Lower leg skin (tissue), 4 donors: ENCODE data around the gene DDI2. TPM values are rescaled to one million over a fixed set of nuclear protein-coding genes. Genes with fewer than 3 reads are reported as not detected.

Experiments
- DNase-seq, 2 donors: peaks; one replicate each; pipeline ENCODE4 v3.0.0-alpha.2; 2019; ENCODE audit warnings: low spot score in 2 of 2
- H3K4me3 ChIP-seq: fragments of 200-600 bp; sonication (generic); 2 replicates; pipeline ENCODE4 v1.5.1; 2017; ENCODE audit warnings: mild to moderate bottlenecking, low read depth; ENCODE audit not compliant: poor library complexity, severe bottlenecking
- CTCF ChIP-seq, 3 donors: fragments of 450-650 bp; IDR thresholded peaks; one replicate each; pipeline ENCODE4 v1.5.1; 2016; ENCODE audit warnings: antibody characterized with exemption in 3 of 3, mild to moderate bottlenecking in 3 of 3, moderate library complexity in 2 of 3
- POLR2A ChIP-seq, 2 donors: fragments of 450-650 bp; IDR thresholded peaks; one replicate each; pipeline ENCODE4 v1.6.1; 2016 to 2017; ENCODE audit warnings: antibody characterized with exemption in 2 of 2, mild to moderate bottlenecking in 1 of 2, moderate library complexity in 1 of 2
- WGBS, 2 donors: methylation state at CpG; one replicate each; pipeline ENCODE4 v1.1.5; 2018; 5-methylcytosine and 5-hydroxymethylcytosine counted together
- intact Hi-C: fragments of 100-400 bp; cut with DNase I; formaldehyde crosslinking; loops from one replicate; pipeline ENCODE4 v1.15.0; 2023; ENCODE audit warnings: low total_unique reads
- total RNA-seq, 4 donors: library from RNA; depleted of rRNA; stranded (reverse); fragments of >200 nt; gene quantifications; one replicate each; pipeline ENCODE4 v1.1.0, GENCODE V29; 2016

The DDI2 gene
- total RNA-seq, 4 donors from 2014 or later, result 23.7 to 58.6 (median 37.0) TPM

DNA sequence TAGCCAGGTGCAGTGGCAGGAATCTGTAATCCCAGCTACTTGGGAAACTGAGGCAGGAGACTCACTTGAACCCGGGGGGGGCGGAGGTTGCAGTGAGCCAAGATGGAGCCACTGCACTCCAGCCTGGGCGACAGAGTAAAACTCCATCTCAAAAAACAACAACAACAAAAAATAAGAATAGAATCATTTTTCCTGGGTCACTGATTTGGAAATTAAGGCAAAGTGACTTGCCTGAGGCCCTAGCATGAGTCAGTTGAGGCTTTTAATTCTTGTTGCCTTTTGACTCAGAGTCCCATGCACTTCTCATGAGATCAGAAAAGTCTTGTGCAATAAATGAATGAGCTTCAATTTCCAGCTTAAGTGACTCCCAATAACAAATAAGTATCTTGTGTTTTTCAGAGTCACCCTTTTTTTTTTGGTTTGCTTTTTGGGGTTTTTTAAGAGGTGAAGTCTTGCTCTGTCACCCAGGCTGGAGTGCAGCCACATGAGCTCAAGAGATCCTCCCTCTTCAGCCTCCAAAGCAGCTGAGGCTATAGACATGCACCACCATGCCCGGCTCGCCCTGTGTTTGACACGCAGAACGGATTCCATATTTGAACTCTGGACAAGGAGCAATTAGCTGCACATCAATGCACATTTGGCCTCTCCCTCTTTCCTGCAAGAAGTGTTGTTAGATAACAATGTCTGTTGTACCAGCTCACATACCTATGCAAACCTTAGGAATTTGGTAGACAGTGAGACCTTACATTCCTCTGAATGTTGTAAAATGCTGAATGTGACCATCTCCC lies 63.5 kb downstream of the DDI2 start:
- DNase-seq, result no peak
- no peak overlapping the region for H3K4me3 ChIP-seq
- intact Hi-C loops, result no loop called here
- WGBS, 2 donors, result 52 to 57% methylated on average over 7 of the region's 7 CpGs
- TF ChIP-seq CTCF (IDR thresholded peaks at IDR 0.05) (no peak), POLR2A (IDR thresholded peaks at IDR 0.05) (no peak)

DNA sequence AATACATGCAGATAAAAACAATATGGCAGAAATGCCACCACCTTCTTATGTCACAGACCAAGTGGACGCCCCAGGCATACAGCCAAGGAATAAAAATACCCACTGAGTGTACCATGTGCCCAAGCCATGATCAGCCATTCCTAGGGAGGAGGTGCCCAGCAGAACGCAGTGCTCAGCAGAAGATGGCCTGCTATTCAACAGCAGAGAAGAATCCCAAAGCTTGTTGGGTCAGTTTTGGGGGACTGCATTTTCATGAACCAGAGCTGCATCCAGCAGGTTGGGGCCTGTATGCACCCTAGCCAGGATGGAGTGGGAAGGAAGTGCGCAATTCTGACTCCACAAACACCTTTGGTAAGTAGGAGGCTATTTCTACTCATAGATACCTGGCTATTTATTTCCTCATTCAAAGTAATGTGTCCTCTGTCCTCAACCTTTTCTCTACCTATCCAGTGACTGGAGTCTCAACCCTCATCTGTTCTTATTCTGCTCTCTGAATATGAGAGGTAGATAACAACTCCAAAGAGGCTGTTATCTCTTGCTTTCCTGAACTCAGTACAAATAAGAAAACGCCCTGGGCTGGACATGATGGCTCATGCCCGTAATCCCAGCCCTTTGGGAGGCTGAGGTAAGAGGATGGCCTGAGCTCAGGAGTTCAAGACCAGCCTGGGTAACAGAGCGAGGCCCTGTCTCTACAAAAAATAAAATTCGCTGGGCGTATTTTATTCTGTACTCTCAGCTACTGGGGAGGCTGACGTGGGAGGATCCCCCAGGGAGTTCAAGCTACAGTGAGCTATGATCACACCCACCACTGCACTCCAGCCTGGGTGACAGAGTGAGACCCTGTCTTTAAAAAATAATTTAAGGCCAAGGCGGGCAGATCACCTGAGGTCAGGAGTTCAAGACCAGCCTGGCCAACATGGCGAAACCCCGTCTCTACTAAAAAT lies 64.4 kb downstream of the DDI2 start:
- H3K4me3 ChIP-seq, result no peak overlapping the region
- WGBS, 2 donors, result 76 to 79% methylated on average over 12 of the region's 12 CpGs
- intact Hi-C loops, result no loop called here
- TF ChIP-seq CTCF (IDR thresholded peaks at IDR 0.05), result no peak
- TF ChIP-seq POLR2A (IDR thresholded peaks at IDR 0.05), result no peak
- peak in 1 of 2 donors; percentile 31 for DNase-seq

- WGBS, 2 donors, result 87 to 95% methylated on average over 4 of the region's 4 CpGs
- DNase-seq, result no peak
- no peak overlapping the region for H3K4me3 ChIP-seq
- intact Hi-C loops, result no loop called here
- no peak for TF ChIP-seq POLR2A (IDR thresholded peaks at IDR 0.05)
- no peak for TF ChIP-seq CTCF (IDR thresholded peaks at IDR 0.05)
Observed at GRCh38 chr1:15682936-15683341, 65.7 kb downstream of the DDI2 start.

DNA sequence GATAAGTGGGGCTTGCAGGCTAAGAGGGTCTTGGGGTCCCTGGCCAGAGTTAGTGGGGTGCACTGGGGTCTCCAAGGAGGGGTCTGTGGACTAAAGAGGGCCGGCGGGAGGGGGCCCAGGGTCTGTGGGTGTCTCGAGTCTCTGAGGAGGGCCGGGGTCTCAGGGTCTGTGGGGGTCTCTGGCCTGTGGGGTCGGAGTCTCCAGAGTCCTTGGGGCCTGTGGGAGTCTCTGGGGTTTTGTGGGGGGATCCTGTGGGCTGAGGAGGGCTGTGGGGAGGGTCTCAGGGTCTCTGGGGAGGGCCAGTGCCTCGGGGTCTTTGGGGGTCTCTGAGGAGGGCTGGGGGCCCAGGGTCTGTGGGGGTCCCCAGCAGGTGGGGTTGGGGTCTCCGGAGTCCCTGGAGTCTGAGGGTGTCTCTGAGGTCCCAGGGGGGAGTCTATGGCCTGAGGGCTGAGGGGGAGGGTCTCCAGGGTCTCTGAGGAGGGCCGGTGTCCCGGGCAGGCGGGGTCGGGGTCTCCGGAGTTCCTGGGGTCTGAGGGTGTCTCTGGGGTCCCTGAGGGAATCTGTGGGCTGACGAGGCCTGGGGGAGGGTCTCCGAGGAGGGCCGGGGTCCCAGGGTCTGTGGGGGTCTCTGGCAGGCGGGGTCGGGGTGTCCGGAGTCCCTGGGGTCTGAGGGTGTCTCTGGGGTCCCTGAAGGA lies 66.2 kb downstream of the DDI2 start:
- intact Hi-C loops, result no loop called here
- WGBS, 2 donors, result 39 to 41% methylated on average over 9 to 18 of the region's 18 CpGs
- peak in 1 of 2 donors; percentile 88 for DNase-seq
- H3K4me3 ChIP-seq, result peak overlapping the region; percentile 64
- TF ChIP-seq CTCF (IDR thresholded peaks at IDR 0.05) (no peak), POLR2A (IDR thresholded peaks at IDR 0.05) (no peak)

DNA sequence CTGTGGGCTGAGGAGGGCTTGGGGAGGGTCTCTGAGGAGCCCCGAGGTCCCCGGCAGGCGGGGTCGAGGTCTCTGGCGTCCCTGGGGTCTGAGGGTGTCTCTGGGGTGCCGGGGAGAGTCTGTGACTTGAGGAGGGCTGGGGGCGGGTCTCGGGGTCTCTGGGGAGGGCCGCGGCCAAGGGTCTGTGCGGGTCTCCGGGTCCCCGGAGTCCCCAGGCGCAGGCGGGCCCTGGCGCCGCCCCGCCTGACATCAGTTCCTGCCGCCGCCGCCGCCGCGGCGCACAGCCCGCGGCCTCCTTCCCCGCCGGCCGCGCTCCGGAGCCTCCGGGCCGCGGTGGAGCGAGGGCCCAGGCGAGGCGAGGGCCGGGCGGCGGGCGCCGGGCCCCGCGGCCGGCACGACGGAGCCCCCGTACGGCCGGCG lies 66.8 kb downstream of the DDI2 start, which contains the start of gene PLEKHM2:
Gene PLEKHM2, plus strand, starts transcription at position 279 of the 420 bp plus-strand sequence. CDS start 239 bp downstream, outside the sequence.
- 0% methylated on average over 10 of the region's 52 CpGs; no CpG with 5 or more reads in 1 of the 2 donors for WGBS, 2 donors
- peak in 1 of 2 donors; percentile 89 for DNase-seq
- intact Hi-C loops, result no loop called here
- TF ChIP-seq POLR2A (IDR thresholded peaks at IDR 0.05), result peak in 1 of 2 donors; percentile 17
- no peak for TF ChIP-seq CTCF (IDR thresholded peaks at IDR 0.05)
- peak within 1 kb of the TSS; percentile 75 for H3K4me3 ChIP-seq
